ENCODE results near the gene TRPV5.

The TRPV5 gene

DNA sequence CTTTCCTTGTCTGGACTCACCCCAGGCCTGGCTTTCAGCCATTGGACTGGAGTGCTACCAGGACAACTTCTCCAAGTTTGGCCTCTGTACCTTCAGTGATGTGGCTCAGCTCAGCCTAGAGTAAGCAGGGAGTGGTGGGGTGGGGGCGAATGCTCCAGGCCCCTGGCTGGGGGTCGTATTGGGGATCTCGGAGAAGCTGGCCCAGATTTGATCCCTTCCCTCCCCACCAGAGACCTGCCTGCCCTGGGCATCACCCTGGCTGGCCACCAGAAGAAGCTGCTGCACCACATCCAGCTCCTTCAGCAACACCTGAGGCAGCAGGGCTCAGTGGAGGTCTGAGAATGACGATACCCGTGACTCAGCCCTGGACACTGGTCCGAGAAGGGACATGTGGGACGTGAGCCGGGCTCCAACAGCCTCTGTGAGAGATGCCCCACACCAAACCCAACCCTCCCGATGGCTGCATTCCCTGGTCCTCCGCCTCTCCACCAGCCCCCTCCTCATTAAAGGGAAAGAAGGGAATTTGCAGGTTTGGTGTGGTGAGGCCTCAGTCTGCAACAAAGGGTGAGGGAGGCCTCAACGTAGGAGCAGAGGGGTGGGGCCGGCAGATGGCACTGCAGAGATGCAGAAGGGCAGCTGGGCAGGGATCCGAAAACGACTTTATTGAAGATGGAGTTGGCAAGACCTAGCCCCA, 62.8 kb downstream of the TRPV5 start:
- DNase-seq (ENCODE audit: low read depth): no peak

- no peak for DNase-seq (ENCODE audit: low read depth)
These were observed 63.4 kb downstream of the TRPV5 start for GRCh38 chr7:142870147-142870559.

DNA sequence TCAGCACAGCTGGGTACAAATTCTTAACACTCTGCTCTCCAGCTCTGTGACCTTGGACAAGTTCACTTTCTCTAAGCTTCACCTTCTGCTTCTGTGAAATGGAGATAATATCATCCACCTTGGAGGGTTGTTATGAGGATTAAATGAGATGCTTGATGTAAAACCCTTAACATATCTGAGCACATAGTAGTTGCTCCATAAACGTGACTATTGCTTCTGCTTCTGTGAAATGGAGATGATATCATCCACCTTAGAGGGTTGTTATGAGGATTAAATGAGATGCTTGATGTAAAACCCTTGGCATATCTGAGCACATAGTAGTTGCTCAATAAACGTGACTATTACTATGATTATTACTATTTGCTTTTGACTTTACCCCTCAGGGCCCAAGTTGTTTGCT, 64.1 kb downstream of the TRPV5 start:
- DNase-seq (ENCODE audit: low read depth): no peak

DNA sequence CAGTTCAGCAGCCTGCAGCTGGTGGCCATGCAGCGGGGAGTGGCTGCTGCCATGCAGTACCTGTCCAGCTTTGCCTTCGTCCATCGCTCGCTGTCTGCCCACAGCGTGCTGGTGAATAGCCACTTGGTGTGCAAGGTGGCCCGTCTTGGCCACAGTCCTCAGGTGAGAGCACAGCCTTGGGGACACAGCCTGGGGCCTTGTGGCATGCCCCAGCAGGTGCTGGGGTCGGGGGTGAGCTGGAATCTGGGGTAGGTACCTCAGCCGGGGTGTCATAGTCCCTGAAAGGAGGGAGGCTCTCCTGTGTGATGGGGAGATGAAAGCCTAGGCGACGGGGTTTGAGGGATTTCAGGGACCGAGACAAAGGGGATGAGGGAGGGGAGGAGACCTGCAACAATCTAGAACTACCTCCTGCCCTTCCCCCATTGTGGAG, 64.5 kb downstream of the TRPV5 start:
- DNase-seq (ENCODE audit: low read depth): no peak

GRCh38 chr7:142868188-142868985, 65.2 kb downstream of the TRPV5 start:
- DNase-seq (ENCODE audit: low read depth): no peak

GRCh38 chr7:142867398-142868187, 66.0 kb downstream of the TRPV5 start:
- DNase-seq (ENCODE audit: low read depth): no peak

DNA sequence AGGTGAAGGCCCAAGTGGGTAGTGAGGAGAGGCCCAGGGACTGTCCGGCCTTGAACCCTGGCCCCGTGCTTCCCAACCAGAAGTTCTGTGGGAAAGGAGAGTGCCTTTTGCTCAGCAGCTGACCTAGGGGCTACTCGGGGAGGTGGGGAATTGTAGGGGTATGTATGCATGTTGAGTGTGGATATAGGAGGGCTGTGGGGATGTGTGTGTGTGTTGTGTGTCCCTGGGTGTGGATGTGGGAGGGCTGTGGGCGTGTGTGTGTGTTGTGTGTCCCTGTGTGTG, 66.5 kb downstream of the TRPV5 start:
- no peak for DNase-seq (ENCODE audit: low read depth)

DNA sequence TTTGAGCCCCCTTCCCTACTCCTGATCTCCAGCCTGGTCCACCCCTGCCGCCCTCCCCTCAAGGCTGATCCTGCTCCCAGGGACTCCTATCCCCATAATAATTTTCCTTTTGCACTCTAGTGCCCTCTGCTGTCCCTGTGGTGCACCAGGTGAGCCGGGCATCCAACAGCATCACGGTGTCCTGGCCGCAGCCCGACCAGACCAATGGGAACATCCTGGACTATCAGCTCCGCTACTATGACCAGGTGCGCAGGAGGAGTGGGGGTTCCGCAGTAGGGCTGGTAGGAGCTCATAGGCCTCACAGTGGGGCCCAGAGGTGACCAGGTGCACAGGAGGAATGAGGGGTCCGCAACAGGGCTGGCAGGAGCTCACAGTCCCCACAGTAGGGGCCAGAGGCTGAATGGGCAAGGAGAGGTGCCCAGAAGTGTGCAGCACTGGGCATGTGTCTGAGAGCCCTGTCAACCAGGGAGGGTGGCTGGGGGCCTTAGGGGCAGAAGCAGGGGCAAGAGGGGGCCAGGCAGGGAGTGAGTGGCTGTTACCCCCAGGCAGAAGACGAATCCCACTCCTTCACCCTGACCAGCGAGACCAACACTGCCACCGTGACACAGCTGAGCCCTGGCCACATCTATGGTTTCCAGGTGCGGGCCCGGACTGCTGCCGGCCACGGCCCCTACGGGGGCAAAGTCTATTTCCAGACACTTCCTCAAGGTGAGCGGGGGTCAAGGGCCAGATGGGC, 67.0 kb downstream of the TRPV5 start:
- DNase-seq (ENCODE audit: low read depth): no peak

GRCh38 chr7:142865766-142866165, 67.8 kb downstream of the TRPV5 start:
- DNase-seq (ENCODE audit: low read depth): no peak

- DNase-seq (ENCODE audit: low read depth): no peak
These were observed 68.4 kb downstream of the TRPV5 start for GRCh38 chr7:142864980-142865747.

- DNase-seq (ENCODE audit: low read depth): no peak
These were observed 69.5 kb downstream of the TRPV5 start for GRCh38 chr7:142863891-142864685.

- DNase-seq (ENCODE audit: low read depth): no peak
These were observed 70.7 kb downstream of the TRPV5 start for GRCh38 chr7:142862786-142863400.

DNA sequence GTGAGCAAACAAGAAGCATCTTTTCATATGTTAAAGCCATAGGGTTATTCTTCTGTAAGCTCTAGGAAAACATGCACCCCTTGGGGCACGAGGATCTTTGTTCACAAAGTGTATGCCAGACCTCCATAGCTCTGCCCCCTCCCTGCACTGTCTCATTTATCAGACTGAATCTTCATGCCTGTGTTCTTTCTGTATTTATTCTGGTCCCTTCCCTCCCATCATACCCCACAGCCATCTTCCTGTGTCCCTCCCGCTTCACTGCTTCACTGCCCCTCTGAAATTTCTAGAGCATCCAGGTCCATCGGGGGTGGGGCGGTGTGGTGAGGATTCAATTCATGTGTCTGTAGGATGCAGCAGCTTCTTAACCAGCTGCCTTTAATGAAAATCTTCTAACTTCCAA, 71.2 kb downstream of the TRPV5 start:
- no peak for DNase-seq (ENCODE audit: low read depth)

DNA sequence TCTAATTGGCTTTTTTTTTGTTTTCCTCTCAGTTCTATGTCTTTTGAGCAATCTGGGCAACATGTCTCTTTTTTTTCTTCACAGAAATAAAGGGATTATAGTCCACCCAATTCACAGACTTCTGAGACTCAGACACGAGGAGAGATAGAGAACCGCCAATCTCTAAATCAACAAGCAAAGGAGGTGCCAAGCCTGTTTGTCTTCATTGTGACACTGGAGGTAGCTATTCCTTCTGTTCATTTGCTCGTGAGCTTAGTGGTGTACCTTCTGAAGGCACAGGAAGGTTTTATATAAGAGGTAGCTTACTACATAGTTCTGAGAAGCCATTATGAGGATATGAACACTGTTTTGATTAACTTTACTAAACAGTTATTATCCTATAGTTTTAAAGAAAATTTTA, 72.6 kb downstream of the TRPV5 start:
- DNase-seq (ENCODE audit: low read depth): no peak

DNA sequence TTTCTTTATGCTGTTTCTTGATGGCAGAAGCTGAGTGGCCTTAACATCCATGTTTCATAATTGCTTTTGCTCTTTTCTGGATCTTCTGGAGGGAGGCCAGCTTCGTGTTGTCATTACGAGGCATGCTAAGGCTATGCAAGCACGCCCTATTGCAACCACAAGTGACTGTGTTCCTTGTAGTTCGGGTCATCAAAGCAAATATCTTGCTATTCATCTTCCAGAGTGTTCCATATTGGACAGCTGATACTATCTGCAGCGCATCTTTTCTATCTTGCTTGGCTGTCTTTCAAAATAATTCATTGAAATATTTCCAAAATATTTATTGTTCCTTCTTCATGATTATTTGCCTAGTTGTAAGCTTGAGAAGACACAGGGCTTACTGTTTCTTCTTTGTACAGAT, 73.7 kb downstream of the TRPV5 start:
- no peak for DNase-seq (ENCODE audit: low read depth)

DNA sequence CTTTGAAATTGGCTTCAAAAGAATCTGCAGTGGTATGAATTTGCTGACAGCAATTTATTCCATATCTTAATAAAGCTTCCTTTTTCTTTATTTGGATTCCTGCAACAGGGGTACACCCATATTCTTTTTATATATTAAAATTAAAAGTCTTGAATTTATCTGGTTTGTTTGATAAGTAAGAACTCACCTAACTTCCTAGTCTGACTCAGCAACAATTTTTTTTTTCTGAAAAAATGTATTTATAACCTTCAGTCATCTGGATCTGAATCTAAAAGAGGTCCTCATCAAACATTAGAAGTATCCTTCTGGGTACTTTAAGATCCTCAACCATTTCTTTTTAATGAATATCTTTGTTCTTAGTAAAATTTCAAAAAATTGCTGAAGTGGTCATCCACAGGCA, 74.1 kb downstream of the TRPV5 start:
- DNase-seq (ENCODE audit: low read depth): no peak

Data from activated T-helper 1 cell treated with Interleukin-2 at 50 U/mL for 16 hours (primary cell).